Liver (tissue), 9 donors: ENCODE results near the gene SLC25A45. TPM values are rescaled to one million over a fixed set of nuclear protein-coding genes. Genes with fewer than 3 reads are reported as not detected.

ENCODE experiments used
- DNase-seq: peaks from one replicate; pipeline ENCODE4 v3.0.0-alpha.2; 2017; ENCODE audit warnings: low spot score
- H3K27ac ChIP-seq, 2 donors: one replicate each; pipeline ENCODE4 v1.7.0; 2013; ENCODE audit warnings: inconsistent platforms in 2 of 2, low read length in 2 of 2, control low read depth in 1 of 2, low read depth in 1 of 2, mild to moderate bottlenecking in 1 of 2
- H3K27me3 ChIP-seq, 4 donors: one replicate each; pipeline versions ENCODE4 v1.6.1 to v1.7.0; 2013; ENCODE audit warnings: low read length in 3 of 4, inconsistent platforms in 1 of 4, mild to moderate bottlenecking in 1 of 4, moderate library complexity in 1 of 4; ENCODE audit not compliant: control insufficient read depth in 4 of 4, insufficient read depth in 4 of 4
- H3K36me3 ChIP-seq, 4 donors: one replicate each; pipeline versions ENCODE4 v1.6.1 to v1.7.0; 2013; ENCODE audit warnings: low read length in 3 of 4, mild to moderate bottlenecking in 3 of 4, low read depth in 1 of 4, moderate library complexity in 1 of 4; ENCODE audit not compliant: control insufficient read depth in 4 of 4, insufficient read depth in 3 of 4
- H3K4me1 ChIP-seq, 4 donors: one replicate each; pipeline versions ENCODE4 v1.6.1 to v1.7.0; 2013; ENCODE audit warnings: low read length in 3 of 4, mild to moderate bottlenecking in 3 of 4, moderate library complexity in 1 of 4; ENCODE audit not compliant: control insufficient read depth in 4 of 4, insufficient read depth in 4 of 4
- H3K4me3 ChIP-seq, 3 donors: one replicate each; pipeline versions ENCODE4 v1.6.1 to v1.7.0; 2013; ENCODE audit warnings: low read length in 3 of 3, control low read depth in 1 of 3, low read depth in 1 of 3, mild to moderate bottlenecking in 1 of 3
- H3K9ac ChIP-seq, 2 donors: one replicate each; pipeline ENCODE4 v1.7.0; 2013; ENCODE audit warnings: low read length in 2 of 2, mild to moderate bottlenecking in 2 of 2, moderate library complexity in 2 of 2, control low read depth in 1 of 2, low read depth in 1 of 2
- H3K9me3 ChIP-seq, 4 donors: one replicate each; pipeline versions ENCODE4 v1.6.1 to v1.7.0; 2013; ENCODE audit warnings: low read length in 3 of 4; ENCODE audit not compliant: control insufficient read depth in 4 of 4
- ATF3 ChIP-seq: IDR thresholded peaks from 2 replicates; pipeline ENCODE4 v1.6.1; 2016; ENCODE audit warnings: antibody characterized with exemption
- CTCF ChIP-seq: fragments of 150-350 bp; IDR thresholded peaks from 2 replicates; pipeline ENCODE4 v1.5.1; 2017; ENCODE audit warnings: improper control_type of control experiment, low read depth, low read length; ENCODE audit not compliant: missing input control
- EGR1 ChIP-seq, 2 donors: IDR thresholded peaks; 2 replicates each; pipeline ENCODE4 v1.6.1; 2016 to 2018; ENCODE audit warnings: antibody characterized with exemption in 2 of 2, low read depth in 2 of 2
- FOXA1 ChIP-seq: IDR thresholded peaks from 2 replicates; pipeline ENCODE4 v1.6.1; 2016; ENCODE audit warnings: antibody characterized with exemption
- FOXA2 ChIP-seq: IDR thresholded peaks from 2 replicates; pipeline ENCODE4 v1.6.1; 2016; ENCODE audit warnings: antibody characterized with exemption
- GABPA ChIP-seq, 2 donors: IDR thresholded peaks in 1 of 2; conservative IDR thresholded peaks in 1 of 2; 2 replicates each; pipeline ENCODE4 v1.6.1; 2016; ENCODE audit warnings: antibody characterized with exemption in 2 of 2, mild to moderate bottlenecking in 1 of 2, moderate library complexity in 1 of 2
- HNF4A ChIP-seq, 2 donors: conservative IDR thresholded peaks; 2 replicates each; pipeline ENCODE4 v1.6.1; 2016; ENCODE audit warnings: antibody characterized with exemption in 2 of 2, mild to moderate bottlenecking in 2 of 2
- HNF4G ChIP-seq: IDR thresholded peaks from 2 replicates; pipeline ENCODE4 v1.6.1; 2016; ENCODE audit warnings: antibody characterized with exemption
- JUND ChIP-seq, 2 donors: IDR thresholded peaks; 2 replicates each; pipeline ENCODE4 v1.6.1; 2016; ENCODE audit warnings: antibody characterized with exemption in 2 of 2
- MAX ChIP-seq: IDR thresholded peaks from 2 replicates; pipeline ENCODE4 v1.6.1; 2016; ENCODE audit warnings: antibody characterized with exemption
- NR2F2 ChIP-seq: IDR thresholded peaks from 2 replicates; pipeline ENCODE4 v1.6.1; 2016; ENCODE audit warnings: antibody characterized with exemption
- RAD21 ChIP-seq, 2 donors: IDR thresholded peaks; 2 replicates each; pipeline ENCODE4 v1.6.1; 2016; ENCODE audit warnings: antibody characterized with exemption in 2 of 2, mild to moderate bottlenecking in 2 of 2
- REST ChIP-seq: IDR thresholded peaks from 2 replicates; pipeline ENCODE4 v1.6.1; 2016; ENCODE audit warnings: antibody characterized with exemption, mild to moderate bottlenecking
- RXRA ChIP-seq, 2 donors: IDR thresholded peaks; 2 replicates each; pipeline ENCODE4 v1.6.1; 2017 to 2018; ENCODE audit warnings: antibody characterized with exemption in 2 of 2, mild to moderate bottlenecking in 1 of 2
- SP1 ChIP-seq: IDR thresholded peaks from 2 replicates; pipeline ENCODE4 v1.6.1; 2018; ENCODE audit warnings: antibody characterized with exemption, mild to moderate bottlenecking
- TAF1 ChIP-seq: conservative IDR thresholded peaks from 2 replicates; pipeline ENCODE4 v1.6.1; 2016; ENCODE audit warnings: antibody characterized with exemption, mild to moderate bottlenecking
- YY1 ChIP-seq: IDR thresholded peaks from 2 replicates; pipeline ENCODE4 v1.6.1; 2016; ENCODE audit warnings: antibody characterized with exemption, mild to moderate bottlenecking
- ZBTB33 ChIP-seq: IDR thresholded peaks from 2 replicates; pipeline ENCODE4 v1.6.1; 2016; ENCODE audit warnings: antibody characterized with exemption
- WGBS: extraction: QIAGEN DNeasy Blood & Tissue Kit; methylation state at CpG from one replicate; pipeline ENCODE4 v1.1.7; 2013; 5-methylcytosine and 5-hydroxymethylcytosine counted together
- polyA plus RNA-seq, 2 donors: library from polyadenylated mRNA; stranded (reverse) in 1 of 2; unstranded in 1 of 2; fragments of 200-250 nt in 1 of 2; fragments of >200 nt in 1 of 2; fragmentation: Nextera tagmentation in 1 of 2; extraction: Ambion mirVana in 1 of 2; gene quantifications; one replicate each; pipeline versions ENCODE4 v1.2.1 to v1.2.3, GENCODE V29; 2013 to 2015
- total RNA-seq, 2 donors: library from RNA; depleted of rRNA; stranded (reverse); fragments of >200 nt; gene quantifications; one replicate each; pipeline ENCODE4 v1.2.3, GENCODE V29; 2014
- donor health status: healthy.
- donor health status: healthy.
- donor health status: healthy.
- donor health status: healthy.
- donor health status: healthy.

SLC25A45 gene
- total and polyA plus RNA-seq, 4 donors: 4.5 to 6.8 (median 5.3) TPM

GRCh38 chr11:65419772-65420481 lies 37.5 kb upstream of the SLC25A45 start:
- Histone ChIP-seq H3K36me3 (no peaks in the 10 kb centered on the region), H3K27me3 (no peaks in the 10 kb centered on the region), H3K4me3 (peak overlapping the region in 2 of 3 donors; percentile 38 to 64), H3K27ac (peak overlapping the region; percentile 99 to 100), H3K9me3 (no peaks in the 10 kb centered on the region), H3K4me1 (peaks cover 11 to 39% (median 23%) of the 10 kb centered on the region in 4 donors), H3K9ac (peak overlapping the region; percentile 98)
- peak; percentile 85 for DNase-seq
- WGBS: under 1% methylated on average over 6 of the region's 6 CpGs
- peak; percentile 95 for TF ChIP-seq SP1
- TF ChIP-seq FOXA2: no peak
- peak; percentile 79 for TF ChIP-seq NR2F2
- peak; percentile 38 to 53 for TF ChIP-seq HNF4A (conservative IDR thresholded peaks at IDR 0.05)
- peak; percentile 73 to 81 for TF ChIP-seq RXRA (IDR thresholded peaks at IDR 0.05)
- TF ChIP-seq ZBTB33: peak; percentile 61
- TF ChIP-seq HNF4G: peak; percentile 36
- peak in 1 of 2 donors; percentile 65 for TF ChIP-seq JUND (IDR thresholded peaks at IDR 0.05)
- TF ChIP-seq FOXA1: no peak
- TF ChIP-seq TAF1: peak; percentile 88
- peak in 1 of 2 donors; percentile 56 for TF ChIP-seq GABPA (IDR thresholded peaks at IDR 0.05 in 1 of 2, conservative IDR thresholded peaks at IDR 0.05 in 1 of 2)
- TF ChIP-seq MAX: peak; percentile 66
- peak; percentile 44 for TF ChIP-seq ATF3
- TF ChIP-seq CTCF: no peak
- TF ChIP-seq EGR1 (IDR thresholded peaks at IDR 0.05; ENCODE audit: low read depth in 2 of 2): peak; percentile 49 to 55
- peak; percentile 76 for TF ChIP-seq REST
- TF ChIP-seq RAD21 (IDR thresholded peaks at IDR 0.05): peak; percentile 25 to 48
- peak; percentile 91 for TF ChIP-seq YY1
